ENCODE results near the gene CSTF2. TPM values are rescaled to one million over a fixed set of nuclear protein-coding genes. Genes with fewer than 3 reads are reported as not detected.
"Not testable (repeated sequence)": the region's sequence is repeated elsewhere in the genome, so short reads cannot be mapped to it uniquely, and the experiment has no call there.

The CSTF2 gene
- total and polyA plus RNA-seq, 2 donors from 2014 or later: 8.8 to 14.4 TPM

DNA sequence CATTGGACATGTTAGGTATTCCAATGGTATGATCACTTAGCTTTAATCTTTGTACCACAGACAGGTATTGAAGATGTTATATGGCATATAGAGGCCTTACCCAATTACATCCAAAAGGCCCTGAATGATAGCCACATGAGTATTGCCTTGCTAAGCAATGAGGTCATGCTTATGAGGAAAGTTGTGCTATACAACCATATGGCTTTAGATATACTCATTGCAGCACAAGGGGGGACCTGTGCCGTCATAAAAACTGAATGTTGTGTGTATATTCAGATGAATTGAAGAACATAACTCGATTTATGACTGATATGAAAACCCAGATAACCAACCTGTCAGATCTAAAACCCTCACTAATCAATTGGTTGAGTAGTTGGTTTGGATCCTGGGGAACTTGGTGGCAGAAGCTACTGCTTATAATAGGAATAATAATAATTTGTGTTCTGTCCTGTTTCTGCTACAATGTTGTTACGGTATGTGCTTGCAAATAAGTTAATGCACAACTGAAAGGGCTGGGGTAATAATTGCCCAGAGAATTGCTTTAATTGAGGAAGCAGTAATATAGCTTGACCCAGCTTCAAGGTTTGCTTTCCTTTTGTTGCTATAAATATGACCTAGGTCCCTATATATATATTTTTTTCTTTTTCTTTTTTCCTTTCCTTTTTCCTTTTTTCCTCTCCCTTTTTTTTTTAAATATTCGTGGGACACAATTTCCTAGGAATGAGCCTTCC, 21.5 kb upstream of the CSTF2 start:
- no peaks in the 10 kb centered on the region for H3K36me3 ChIP-seq (ENCODE audit: control insufficient read depth in 2 of 3, insufficient read depth in 3 of 3, low read length in 3 of 3)
- no peak overlapping the region for H3K4me3 ChIP-seq (ENCODE audit: low read length in 3 of 3)
- no peaks in the 10 kb centered on the region for H3K9me3 ChIP-seq (ENCODE audit: control insufficient read depth in 2 of 3, insufficient read depth in 1 of 3, low read length in 3 of 3)
- FAIRE-seq (no peak), DNase-seq (peak in 2 of 5 donors; percentile 24 to 25)
- H3K27ac ChIP-seq (ENCODE audit: low read depth in 2 of 2, low read length in 2 of 2): no peak overlapping the region
- TF ChIP-seq, protein P1, sequence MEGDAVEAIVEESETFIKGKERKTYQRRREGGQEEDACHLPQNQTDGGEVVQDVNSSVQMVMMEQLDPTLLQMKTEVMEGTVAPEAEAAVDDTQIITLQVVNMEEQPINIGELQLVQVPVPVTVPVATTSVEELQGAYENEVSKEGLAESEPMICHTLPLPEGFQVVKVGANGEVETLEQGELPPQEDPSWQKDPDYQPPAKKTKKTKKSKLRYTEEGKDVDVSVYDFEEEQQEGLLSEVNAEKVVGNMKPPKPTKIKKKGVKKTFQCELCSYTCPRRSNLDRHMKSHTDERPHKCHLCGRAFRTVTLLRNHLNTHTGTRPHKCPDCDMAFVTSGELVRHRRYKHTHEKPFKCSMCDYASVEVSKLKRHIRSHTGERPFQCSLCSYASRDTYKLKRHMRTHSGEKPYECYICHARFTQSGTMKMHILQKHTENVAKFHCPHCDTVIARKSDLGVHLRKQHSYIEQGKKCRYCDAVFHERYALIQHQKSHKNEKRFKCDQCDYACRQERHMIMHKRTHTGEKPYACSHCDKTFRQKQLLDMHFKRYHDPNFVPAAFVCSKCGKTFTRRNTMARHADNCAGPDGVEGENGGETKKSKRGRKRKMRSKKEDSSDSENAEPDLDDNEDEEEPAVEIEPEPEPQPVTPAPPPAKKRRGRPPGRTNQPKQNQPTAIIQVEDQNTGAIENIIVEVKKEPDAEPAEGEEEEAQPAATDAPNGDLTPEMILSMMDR (IDR thresholded peaks at IDR 0.05; ENCODE audit: borderline replicate concordance, extremely low read depth, insufficient read depth): no peak
- H3K27me3 ChIP-seq (ENCODE audit: control insufficient read depth, insufficient read depth, low read length): no peaks in the 10 kb centered on the region
- intact Hi-C loops (cut with DNase I): no loop called here
- H3K4me1 ChIP-seq (ENCODE audit: control insufficient read depth in 2 of 3, insufficient read depth in 2 of 3, low read depth in 1 of 3, low read length in 3 of 3): no peaks in the 10 kb centered on the region
- no peak overlapping the region for H3K9ac ChIP-seq (ENCODE audit: low read length in 3 of 3)

DNA sequence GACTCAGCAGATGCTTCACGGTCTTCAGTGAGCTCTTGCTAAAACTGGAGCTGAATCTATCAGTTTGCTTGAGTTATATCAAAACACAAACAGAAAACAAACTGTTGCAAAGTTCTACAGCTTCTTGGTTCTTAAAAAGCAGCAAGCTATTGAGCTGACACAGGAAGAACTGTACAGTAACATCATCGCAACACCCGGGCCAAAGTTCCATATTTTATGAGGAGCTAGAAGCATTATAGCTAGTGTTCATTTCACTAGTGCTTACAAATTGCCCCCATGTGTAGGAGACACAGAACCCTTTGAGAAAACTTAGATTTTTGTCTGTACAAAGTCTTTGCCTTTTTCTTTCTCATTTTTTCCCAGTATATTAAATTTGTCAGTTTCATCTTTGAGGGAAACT, 17.3 kb upstream of the CSTF2 start:
- TF ChIP-seq, protein P1 (IDR thresholded peaks at IDR 0.05; ENCODE audit: borderline replicate concordance, extremely low read depth, insufficient read depth): no peak
- no peaks in the 10 kb centered on the region for H3K9me3 ChIP-seq (ENCODE audit: control insufficient read depth in 2 of 3, insufficient read depth in 1 of 3, low read length in 3 of 3)
- H3K9ac ChIP-seq (ENCODE audit: low read length in 3 of 3): no peak overlapping the region
- no peak overlapping the region for H3K4me3 ChIP-seq (ENCODE audit: low read length in 3 of 3)
- H3K4me1 ChIP-seq (ENCODE audit: control insufficient read depth in 2 of 3, insufficient read depth in 2 of 3, low read depth in 1 of 3, low read length in 3 of 3): no peaks in the 10 kb centered on the region
- DNase-seq (no peak), FAIRE-seq (no peak)
- no peak overlapping the region for H3K27ac ChIP-seq (ENCODE audit: low read depth in 2 of 2, low read length in 2 of 2)
- H3K36me3 ChIP-seq (ENCODE audit: control insufficient read depth in 2 of 3, insufficient read depth in 3 of 3, low read length in 3 of 3): no peaks in the 10 kb centered on the region
- no peaks in the 10 kb centered on the region for H3K27me3 ChIP-seq (ENCODE audit: control insufficient read depth, insufficient read depth, low read length)
- intact Hi-C loops (cut with DNase I): no loop called here

DNA sequence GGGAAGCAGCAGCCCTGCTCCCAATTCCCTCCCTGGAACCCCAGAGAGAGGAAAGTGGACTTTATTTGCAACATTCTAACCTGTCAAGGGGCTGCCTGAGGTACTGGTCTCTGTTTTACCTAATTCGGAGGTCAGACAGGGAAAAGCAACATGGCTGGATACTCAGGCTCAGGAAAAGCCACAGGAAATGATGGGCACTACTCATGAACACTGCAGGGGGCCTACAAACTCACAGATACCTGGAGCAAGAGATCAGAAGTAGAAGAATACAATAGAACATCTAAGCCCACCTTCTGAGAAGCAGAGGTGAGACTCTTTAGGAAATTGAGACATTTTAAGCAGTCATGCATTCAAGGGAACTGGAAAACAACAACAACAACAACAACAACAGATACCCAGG, 15.4 kb upstream of the CSTF2 start:
- Histone ChIP-seq H3K36me3 (ENCODE audit: control insufficient read depth in 2 of 3, insufficient read depth in 3 of 3, low read length in 3 of 3) (no peaks in the 10 kb centered on the region), H3K9ac (ENCODE audit: low read length in 3 of 3) (no peak overlapping the region), H3K27me3 (ENCODE audit: control insufficient read depth, insufficient read depth, low read length) (no peaks in the 10 kb centered on the region), H3K4me1 (ENCODE audit: control insufficient read depth in 2 of 3, insufficient read depth in 2 of 3, low read depth in 1 of 3, low read length in 3 of 3) (no peaks in the 10 kb centered on the region), H3K4me3 (ENCODE audit: low read length in 3 of 3) (no peak overlapping the region), H3K9me3 (ENCODE audit: control insufficient read depth in 2 of 3, insufficient read depth in 1 of 3, low read length in 3 of 3) (no peaks in the 10 kb centered on the region), H3K27ac (ENCODE audit: low read depth in 2 of 2, low read length in 2 of 2) (no peak overlapping the region)
- FAIRE-seq: no peak
- intact Hi-C loops (cut with DNase I): no loop called here
- TF ChIP-seq, protein P1 (IDR thresholded peaks at IDR 0.05; ENCODE audit: borderline replicate concordance, extremely low read depth, insufficient read depth): no peak
- no peak for DNase-seq

DNA sequence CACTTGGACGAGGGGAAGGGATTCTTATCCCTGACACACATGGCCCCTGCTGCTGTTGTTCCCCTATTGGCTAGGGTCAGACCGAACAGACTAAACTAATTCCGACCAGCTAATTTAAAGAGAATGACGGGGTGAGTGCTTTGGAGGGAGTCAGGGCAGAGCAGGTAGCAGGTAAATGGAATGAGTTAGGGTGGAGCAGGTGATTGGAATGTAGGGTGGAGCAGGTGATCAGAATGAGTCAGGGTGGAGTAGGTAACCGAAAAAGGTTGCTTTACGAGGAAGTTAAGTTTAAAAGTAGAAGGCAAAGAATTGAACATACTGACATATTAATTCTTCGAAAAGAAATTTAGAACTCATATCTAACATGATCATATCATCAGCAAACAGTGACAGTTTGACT, 11.9 kb upstream of the CSTF2 start:
- H3K4me1 ChIP-seq (ENCODE audit: control insufficient read depth in 2 of 3, insufficient read depth in 2 of 3, low read depth in 1 of 3, low read length in 3 of 3); intact Hi-C loops (cut with DNase I); FAIRE-seq; H3K9ac ChIP-seq (ENCODE audit: low read length in 3 of 3); H3K9me3 ChIP-seq (ENCODE audit: control insufficient read depth in 2 of 3, insufficient read depth in 1 of 3, low read length in 3 of 3); H3K4me3 ChIP-seq (ENCODE audit: low read length in 3 of 3); H3K27ac ChIP-seq (ENCODE audit: low read depth in 2 of 2, low read length in 2 of 2); DNase-seq; H3K27me3 ChIP-seq (ENCODE audit: control insufficient read depth, insufficient read depth, low read length); H3K36me3 ChIP-seq (ENCODE audit: control insufficient read depth in 2 of 3, insufficient read depth in 3 of 3, low read length in 3 of 3): not testable (repeated sequence)
